Measurements from ENCODE around the gene SPIRE1.
A peak's percentile ranks its signal among the peaks of the same experiment; 100 is the strongest.

The SPIRE1 gene

DNA sequence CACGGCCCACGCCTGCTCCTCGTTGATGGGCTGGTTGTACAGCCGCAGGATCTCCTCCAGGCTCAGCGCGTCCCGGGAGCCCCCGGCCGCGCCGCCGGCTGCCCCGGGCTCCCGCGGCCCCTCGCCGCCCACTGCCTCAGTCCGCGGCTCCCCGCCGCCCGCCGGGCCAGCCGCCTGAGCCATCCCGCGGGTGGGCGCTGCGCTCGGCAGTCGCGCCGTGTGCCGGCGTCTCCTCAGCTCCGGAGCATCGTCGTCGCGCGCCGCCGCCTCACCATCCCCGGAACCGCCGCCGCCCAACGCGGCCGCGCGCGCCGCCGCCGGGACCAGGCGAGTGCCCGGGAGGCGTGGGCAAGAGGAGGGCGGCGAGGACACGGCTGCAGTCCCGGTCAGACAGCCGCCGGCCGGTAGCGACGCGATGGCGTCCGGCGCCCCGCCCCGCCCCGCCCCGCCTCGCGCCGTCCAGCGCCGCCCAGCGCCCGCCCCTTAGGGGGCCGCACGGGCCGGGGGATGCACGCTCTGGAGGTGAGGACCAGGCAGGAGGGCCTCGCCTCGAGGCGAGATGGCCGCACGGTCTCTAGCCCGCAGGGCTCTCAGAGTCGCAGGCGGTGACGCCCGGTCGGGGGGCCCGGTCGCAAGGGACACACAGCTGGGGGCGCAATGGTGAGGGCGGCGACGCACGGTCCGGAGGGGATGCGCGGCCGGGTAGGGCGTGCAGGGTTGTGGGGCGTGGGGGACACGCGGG lies at the start of gene SPIRE1:
TSS of gene SPIRE1 (minus strand) at position 424 of the 742 bp plus-strand sequence. CDS start at position 183, 241 bp downstream.
- no peak for DNase-seq

GRCh38 chr18:12703664-12704063 lies 45.8 kb upstream of the SPIRE1 start:
- no peak for DNase-seq

GRCh38 chr18:12703096-12703567 lies 45.2 kb upstream of the SPIRE1 start:
- DNase-seq: no peak

DNA sequence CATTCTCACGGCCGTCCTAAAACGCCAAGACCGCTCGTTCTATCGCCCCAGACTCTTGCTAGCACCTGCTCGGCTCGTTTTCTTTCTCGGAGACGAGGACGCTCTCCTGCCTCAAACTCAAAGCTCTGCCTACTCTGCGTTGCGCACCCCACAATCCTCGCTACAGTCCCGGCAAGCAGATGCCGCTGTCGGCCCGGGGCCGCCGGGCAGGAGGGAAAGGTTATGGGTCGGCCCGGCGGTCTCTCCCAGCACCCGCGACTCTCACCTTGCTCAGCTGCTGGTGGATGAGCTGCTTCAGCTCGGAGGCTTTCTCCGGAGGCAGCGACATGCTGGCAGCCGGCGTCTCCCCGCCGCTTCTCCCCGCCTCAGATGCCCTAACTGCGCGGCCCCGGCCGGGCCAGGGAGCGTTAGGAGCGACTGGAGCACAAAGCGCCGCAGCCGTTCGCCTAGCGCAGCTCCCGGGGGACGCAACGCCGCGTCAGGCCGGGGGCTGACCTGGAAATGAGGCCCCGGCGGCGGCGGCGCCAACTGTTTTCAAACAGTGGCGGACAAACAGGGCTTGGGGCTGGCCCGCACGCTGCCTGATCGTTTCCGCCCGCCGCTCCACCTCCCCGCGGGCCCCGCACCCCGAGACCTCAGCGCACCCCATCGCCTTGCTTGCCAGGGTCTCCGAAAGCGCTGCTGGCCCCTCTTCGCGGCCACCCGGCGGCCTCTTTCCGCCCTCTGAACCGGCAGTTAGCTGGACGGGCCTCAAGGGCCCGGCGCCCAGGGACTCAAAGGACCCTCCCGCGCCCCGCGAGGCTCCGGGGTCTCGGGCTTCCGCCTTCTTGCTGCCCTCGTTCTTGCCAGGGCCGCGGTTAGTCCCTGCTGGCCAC lies 44.6 kb upstream of the SPIRE1 start, which contains the start of the genes CEP76 and PSMG2:
TSS of gene CEP76 (minus strand) at position 503 of the 875 bp plus-strand sequence. CDS start at position 328, 175 bp downstream.
TSS of gene PSMG2 (plus strand) at position 822 of the 875 bp plus-strand sequence. CDS start 66 bp downstream, outside the sequence.
- DNase-seq: peak; percentile 69

GRCh38 chr18:12701161-12701560 lies 43.3 kb upstream of the SPIRE1 start:
- no peak for DNase-seq

GRCh38 chr18:12699747-12700146 lies 41.8 kb upstream of the SPIRE1 start:
- no peak for DNase-seq

DNA sequence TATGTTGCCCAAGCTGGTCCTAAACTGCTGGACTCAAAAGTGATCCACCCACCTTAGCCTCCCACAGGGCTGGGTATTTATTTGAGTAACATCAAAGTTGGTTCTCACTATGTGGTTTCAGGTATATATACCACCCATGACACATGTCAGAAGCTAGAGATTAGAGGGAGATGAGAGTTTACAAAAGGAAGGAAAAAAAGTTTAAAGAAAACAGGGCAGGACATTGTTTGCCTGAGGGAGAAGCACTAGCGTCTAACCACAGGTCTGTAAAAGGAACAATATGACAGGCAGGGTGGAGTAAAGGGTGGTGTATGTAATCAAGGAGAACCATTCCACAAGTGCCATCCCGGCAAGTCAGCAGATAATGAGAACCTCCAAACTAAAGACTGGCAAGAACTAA lies 36.1 kb upstream of the SPIRE1 start:
- DNase-seq: no peak

GRCh38 chr18:12692206-12692605 lies 34.3 kb upstream of the SPIRE1 start:
- DNase-seq: no peak

- no peak for DNase-seq
Observed at GRCh38 chr18:12689256-12689850, 31.4 kb upstream of the SPIRE1 start.

DNA sequence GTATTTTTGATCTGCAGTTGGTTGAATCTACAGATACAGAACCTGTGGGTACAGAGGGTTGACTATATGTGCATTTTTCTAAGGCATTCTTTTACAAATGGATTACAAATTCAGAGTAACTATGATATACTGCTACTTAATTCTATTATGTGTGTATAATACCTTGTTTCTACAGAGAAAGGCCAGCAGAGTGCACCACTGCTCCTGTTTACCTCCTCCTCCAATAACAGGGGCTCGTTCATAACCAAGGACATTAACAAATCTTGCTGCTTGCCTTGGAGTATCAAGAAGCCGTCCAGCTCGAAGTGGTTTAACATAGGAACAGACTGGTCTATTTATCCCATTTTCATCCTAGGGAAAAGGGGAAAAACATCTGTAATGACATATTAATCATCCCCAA lies 28.2 kb upstream of the SPIRE1 start:
- no peak for DNase-seq

DNA sequence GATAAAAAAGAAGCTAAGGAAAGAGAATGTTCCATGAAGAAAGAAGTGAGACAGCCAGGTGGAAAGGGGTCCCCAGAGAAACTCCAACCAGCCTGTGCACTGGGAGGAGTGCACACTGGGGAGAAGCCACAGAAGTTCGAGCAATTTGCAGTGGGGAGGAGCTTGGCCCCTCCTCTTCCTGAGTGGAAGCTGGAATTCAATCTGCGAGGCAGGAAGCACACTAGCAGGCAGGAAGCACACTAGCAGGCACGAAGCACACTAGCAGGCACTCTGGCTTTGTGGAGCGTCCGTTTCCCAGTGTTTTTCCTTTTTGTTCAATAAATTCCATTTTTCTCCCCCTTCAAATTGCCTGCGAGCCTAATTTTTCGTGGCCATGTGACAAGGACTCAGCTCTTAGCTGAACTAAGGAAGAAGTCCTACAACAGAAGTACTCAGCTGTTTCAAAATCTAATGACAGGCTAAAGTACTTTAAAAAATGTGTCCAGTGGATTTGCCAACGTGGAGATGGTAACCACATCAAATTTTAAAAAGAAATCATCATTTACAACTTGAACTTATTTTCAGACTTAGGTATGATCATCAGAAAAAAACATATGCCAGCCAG lies 21.4 kb upstream of the SPIRE1 start:
- DNase-seq: no peak

GRCh38 chr18:12668041-12668440 lies 10.1 kb upstream of the SPIRE1 start:
- DNase-seq: no peak

GRCh38 chr18:12659904-12660605 lies 2.1 kb upstream of the SPIRE1 start:
- DNase-seq: no peak

DNA sequence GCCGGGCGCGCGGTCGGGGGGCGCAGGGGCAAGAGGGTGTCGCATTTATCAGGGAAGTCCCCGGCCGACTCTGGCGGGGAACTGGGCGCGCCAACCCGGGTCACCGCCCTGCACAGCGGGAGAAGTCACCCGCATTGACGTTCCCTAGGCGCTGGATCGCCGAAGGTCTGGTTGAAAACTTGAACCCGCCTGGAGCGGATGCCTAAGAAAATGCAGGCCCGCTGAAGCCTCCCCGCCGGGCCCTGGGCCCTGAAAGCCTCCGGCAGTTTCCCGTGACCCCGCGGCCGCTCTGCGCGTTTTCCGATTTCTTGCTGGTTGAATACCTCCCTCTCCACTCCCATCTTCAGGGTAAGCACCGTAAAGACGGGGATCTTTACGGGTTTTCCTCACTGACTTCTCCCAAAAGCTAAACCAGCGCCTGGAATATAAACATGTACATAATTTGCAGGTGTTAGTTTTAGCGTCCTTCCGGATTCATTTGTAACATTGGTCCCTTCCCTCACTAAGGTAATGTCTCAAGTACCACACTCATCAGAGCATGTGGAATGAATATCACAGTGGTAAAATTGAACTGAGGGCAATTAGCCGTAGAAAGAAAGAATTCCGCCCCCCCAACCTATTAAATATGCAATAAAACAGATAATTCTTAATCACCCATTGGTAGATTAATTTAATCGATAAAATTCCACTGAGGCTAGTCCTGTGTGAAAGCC lies 675 bp upstream of the SPIRE1 start:
- no peak for DNase-seq

GRCh38 chr18:12656938-12657683 lies 796 bp downstream of the SPIRE1 start:
- no peak for DNase-seq

GRCh38 chr18:12656605-12656937 lies 1.3 kb downstream of the SPIRE1 start:
- DNase-seq: no peak

DNA sequence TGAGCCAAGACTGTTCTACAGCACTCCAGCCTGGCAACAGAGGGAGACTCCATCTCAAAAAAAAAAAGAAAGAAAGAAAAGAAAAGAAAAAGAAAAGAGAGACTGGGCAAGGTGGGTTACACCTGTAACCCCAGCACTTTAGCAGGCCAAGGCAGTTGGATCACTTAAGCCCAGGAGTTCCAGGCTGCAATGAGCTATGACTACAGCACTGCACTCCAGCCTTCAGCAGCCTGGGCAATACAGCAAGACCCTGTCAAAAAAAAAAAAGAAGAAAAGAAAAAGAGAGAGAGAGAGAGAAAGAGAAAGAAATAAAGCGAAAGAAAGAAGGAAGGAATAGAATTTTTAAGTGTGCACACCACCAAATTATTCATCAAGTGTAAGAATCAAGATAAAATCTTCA lies 2.9 kb downstream of the SPIRE1 start:
- DNase-seq: no peak

GRCh38 chr18:12652861-12653401 lies 5.0 kb downstream of the SPIRE1 start:
- DNase-seq: no peak

DNA sequence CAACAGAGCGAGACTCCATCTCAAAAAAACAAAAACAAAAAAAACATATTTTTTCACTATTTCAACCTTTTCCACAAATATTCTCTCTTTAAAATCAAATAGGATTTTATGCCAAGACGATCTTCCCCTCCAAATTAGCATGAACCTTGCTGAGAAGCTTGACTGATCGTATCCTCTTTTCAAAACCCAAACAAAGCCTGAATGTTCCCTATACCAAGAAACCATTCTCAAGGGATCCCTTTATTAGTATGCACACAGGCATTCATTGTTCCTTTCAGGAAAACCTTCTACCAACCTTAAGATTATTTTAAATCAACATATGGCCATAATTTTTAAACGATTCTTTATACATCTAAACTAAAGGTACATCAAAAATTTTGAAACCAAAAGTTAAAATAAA lies 6.3 kb downstream of the SPIRE1 start:
- no peak for DNase-seq

DNA sequence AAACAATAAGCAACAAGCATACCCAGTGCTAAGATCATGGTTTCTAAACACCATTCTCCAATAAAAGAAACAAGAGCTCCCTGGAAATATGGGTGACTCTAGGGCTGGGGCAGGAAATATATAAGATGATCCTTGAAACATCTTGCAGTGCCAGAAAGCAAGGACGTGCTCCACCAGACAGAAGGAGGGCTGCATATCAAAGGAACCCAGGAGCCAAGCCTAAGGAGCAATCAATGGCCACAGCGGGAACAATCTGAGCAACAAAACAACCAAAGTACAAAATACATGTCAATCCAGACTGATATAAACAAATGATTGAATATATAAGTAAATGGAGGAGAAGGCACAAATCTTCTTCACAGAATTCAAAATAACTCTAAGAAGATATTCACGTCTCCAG lies 10.1 kb downstream of the SPIRE1 start:
- DNase-seq: no peak
